ENCODE measurements around the gene KCNMA1.

Gene KCNMA1

GRCh38 chr10:77179015-77179695, 458.5 kb downstream of the KCNMA1 start:
- Histone ChIP-seq H3K9me3 (ENCODE audit: control insufficient read depth, low read length) (no peaks in the 10 kb centered on the region), H3K27me3 (ENCODE audit: control insufficient read depth, insufficient read depth, low read length, poor library complexity, severe bottlenecking) (no peaks in the 10 kb centered on the region), H3K4me1 (ENCODE audit: control insufficient read depth, insufficient read depth, low read length) (no peaks in the 10 kb centered on the region), H3K27ac (ENCODE audit: insufficient read depth, low read depth, low read length, poor library complexity, severe bottlenecking) (no peak overlapping the region), H3K4me3 (ENCODE audit: insufficient read depth, low read depth, low read length) (no peak overlapping the region), H3K36me3 (ENCODE audit: control insufficient read depth, insufficient read depth, low read length) (no peaks in the 10 kb centered on the region)
- 71 to 76% methylated on average over 12 of the region's 12 CpGs for WGBS, 2 experiments

GRCh38 chr10:77177589-77177988, 460.0 kb downstream of the KCNMA1 start:
- Histone ChIP-seq H3K27ac (ENCODE audit: insufficient read depth, low read depth, low read length, poor library complexity, severe bottlenecking) (no peak overlapping the region), H3K27me3 (ENCODE audit: control insufficient read depth, insufficient read depth, low read length, poor library complexity, severe bottlenecking) (no peaks in the 10 kb centered on the region), H3K4me3 (ENCODE audit: insufficient read depth, low read depth, low read length) (no peak overlapping the region), H3K4me1 (ENCODE audit: control insufficient read depth, insufficient read depth, low read length) (no peaks in the 10 kb centered on the region), H3K36me3 (ENCODE audit: control insufficient read depth, insufficient read depth, low read length) (no peaks in the 10 kb centered on the region), H3K9me3 (ENCODE audit: control insufficient read depth, low read length) (no peaks in the 10 kb centered on the region)
- 91% methylated on average over 1 of the region's 1 CpG; no CpG with 5 or more reads in 1 of the 2 experiments for WGBS, 2 experiments

DNA sequence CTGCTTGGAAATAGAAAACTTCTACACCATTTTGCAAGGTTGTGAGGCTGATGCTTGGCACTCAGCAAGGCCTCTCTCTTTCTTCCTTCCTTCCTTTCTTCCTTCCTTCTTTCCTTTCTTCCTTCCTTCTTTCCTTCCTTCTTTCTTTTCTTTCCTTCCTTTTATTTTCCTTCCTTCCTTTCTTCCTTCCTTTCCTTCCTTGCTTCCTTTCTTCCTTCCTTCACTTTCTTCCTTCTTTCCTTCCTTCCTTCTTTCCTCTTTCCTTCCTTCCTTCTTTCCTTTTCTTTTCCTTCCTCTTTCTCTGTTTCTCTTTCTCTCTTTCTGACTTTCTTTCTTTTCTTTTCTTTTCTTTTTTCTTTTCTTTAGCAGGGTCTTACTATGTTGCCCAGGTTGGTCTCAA, 460.4 kb downstream of the KCNMA1 start:
- Histone ChIP-seq H3K9me3 (ENCODE audit: control insufficient read depth, low read length) (no peaks in the 10 kb centered on the region), H3K4me1 (ENCODE audit: control insufficient read depth, insufficient read depth, low read length) (no peaks in the 10 kb centered on the region), H3K27ac (ENCODE audit: insufficient read depth, low read depth, low read length, poor library complexity, severe bottlenecking) (no peak overlapping the region), H3K4me3 (ENCODE audit: insufficient read depth, low read depth, low read length) (no peak overlapping the region), H3K27me3 (ENCODE audit: control insufficient read depth, insufficient read depth, low read length, poor library complexity, severe bottlenecking) (no peaks in the 10 kb centered on the region), H3K36me3 (ENCODE audit: control insufficient read depth, insufficient read depth, low read length) (no peaks in the 10 kb centered on the region)

GRCh38 chr10:77176232-77176631, 461.4 kb downstream of the KCNMA1 start:
- Histone ChIP-seq H3K36me3 (ENCODE audit: control insufficient read depth, insufficient read depth, low read length) (no peaks in the 10 kb centered on the region), H3K4me3 (ENCODE audit: insufficient read depth, low read depth, low read length) (no peak overlapping the region), H3K27ac (ENCODE audit: insufficient read depth, low read depth, low read length, poor library complexity, severe bottlenecking) (no peak overlapping the region), H3K27me3 (ENCODE audit: control insufficient read depth, insufficient read depth, low read length, poor library complexity, severe bottlenecking) (no peaks in the 10 kb centered on the region), H3K4me1 (ENCODE audit: control insufficient read depth, insufficient read depth, low read length) (no peaks in the 10 kb centered on the region), H3K9me3 (ENCODE audit: control insufficient read depth, low read length) (no peaks in the 10 kb centered on the region)
- 88 to 93% methylated on average over 3 of the region's 3 CpGs for WGBS, 2 experiments

GRCh38 chr10:77175631-77176222, 461.9 kb downstream of the KCNMA1 start:
- Histone ChIP-seq H3K36me3 (ENCODE audit: control insufficient read depth, insufficient read depth, low read length) (no peaks in the 10 kb centered on the region), H3K27me3 (ENCODE audit: control insufficient read depth, insufficient read depth, low read length, poor library complexity, severe bottlenecking) (no peaks in the 10 kb centered on the region), H3K9me3 (ENCODE audit: control insufficient read depth, low read length) (no peaks in the 10 kb centered on the region), H3K4me3 (ENCODE audit: insufficient read depth, low read depth, low read length) (no peak overlapping the region), H3K27ac (ENCODE audit: insufficient read depth, low read depth, low read length, poor library complexity, severe bottlenecking) (no peak overlapping the region), H3K4me1 (ENCODE audit: control insufficient read depth, insufficient read depth, low read length) (no peaks in the 10 kb centered on the region)
- 94 to 97% methylated on average over 2 of the region's 2 CpGs for WGBS, 2 experiments

DNA sequence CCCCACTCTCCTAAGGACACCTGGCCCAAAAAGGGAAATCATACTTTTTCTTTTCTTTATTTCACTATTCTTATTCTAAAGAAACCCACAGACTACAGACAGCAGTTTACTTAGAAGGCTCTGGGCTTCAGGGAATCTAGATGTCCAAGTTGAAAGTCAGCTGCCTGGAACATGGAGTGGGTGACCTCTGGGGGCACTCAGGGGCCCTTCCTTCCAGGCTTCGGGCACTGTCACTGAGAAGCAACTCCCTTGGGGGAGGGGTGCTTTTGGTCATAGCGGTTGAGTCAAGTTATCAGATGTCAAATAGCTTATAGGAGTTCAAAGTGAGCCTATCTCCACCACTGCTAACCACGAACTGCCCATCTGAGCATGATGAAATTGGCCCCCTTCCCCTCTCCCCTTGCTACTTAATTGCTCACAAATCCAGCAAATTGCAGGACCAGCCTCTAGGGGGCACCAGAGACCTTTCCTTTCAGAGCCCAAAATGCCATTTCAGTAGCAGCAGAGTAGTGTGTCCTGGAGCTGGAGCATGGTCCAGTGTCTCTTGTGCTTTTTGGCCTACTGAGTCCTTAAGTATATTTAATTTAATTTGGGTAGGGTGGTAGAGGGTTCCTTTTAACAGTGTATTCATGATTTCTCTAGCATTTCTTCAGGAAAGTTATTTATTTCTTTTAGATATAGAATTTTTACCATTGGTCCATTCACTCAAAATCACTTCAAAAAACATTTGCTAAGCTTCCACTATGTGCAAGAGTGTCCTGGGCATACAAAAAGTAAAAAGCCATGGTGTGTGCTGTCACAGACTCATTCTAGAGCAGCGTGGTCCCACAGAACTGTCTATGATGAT, 463.8 kb downstream of the KCNMA1 start:
- Histone ChIP-seq H3K9me3 (ENCODE audit: control insufficient read depth, low read length) (no peaks in the 10 kb centered on the region), H3K4me3 (ENCODE audit: insufficient read depth, low read depth, low read length) (no peak overlapping the region), H3K36me3 (ENCODE audit: control insufficient read depth, insufficient read depth, low read length) (no peaks in the 10 kb centered on the region), H3K4me1 (ENCODE audit: control insufficient read depth, insufficient read depth, low read length) (no peaks in the 10 kb centered on the region), H3K27me3 (ENCODE audit: control insufficient read depth, insufficient read depth, low read length, poor library complexity, severe bottlenecking) (no peaks in the 10 kb centered on the region), H3K27ac (ENCODE audit: insufficient read depth, low read depth, low read length, poor library complexity, severe bottlenecking) (no peak overlapping the region)
- 42 to 44% methylated on average over 4 of the region's 4 CpGs for WGBS, 2 experiments

- WGBS, 2 experiments = 92 to 95% methylated on average over 4 of the region's 4 CpGs
- Histone ChIP-seq H3K27me3 (ENCODE audit: control insufficient read depth, insufficient read depth, low read length, poor library complexity, severe bottlenecking) (no peaks in the 10 kb centered on the region), H3K4me1 (ENCODE audit: control insufficient read depth, insufficient read depth, low read length) (no peaks in the 10 kb centered on the region), H3K9me3 (ENCODE audit: control insufficient read depth, low read length) (no peaks in the 10 kb centered on the region), H3K27ac (ENCODE audit: insufficient read depth, low read depth, low read length, poor library complexity, severe bottlenecking) (no peak overlapping the region), H3K36me3 (ENCODE audit: control insufficient read depth, insufficient read depth, low read length) (no peaks in the 10 kb centered on the region), H3K4me3 (ENCODE audit: insufficient read depth, low read depth, low read length) (no peak overlapping the region)
Measured at GRCh38 chr10:77172086-77172485, 465.5 kb downstream of the KCNMA1 start.

GRCh38 chr10:77168861-77169260, 468.7 kb downstream of the KCNMA1 start:
- WGBS, 2 experiments = 80 to 93% methylated on average over 1 of the region's 2 CpGs
- no peak overlapping the region for H3K27ac ChIP-seq (ENCODE audit: insufficient read depth, low read depth, low read length, poor library complexity, severe bottlenecking)

DNA sequence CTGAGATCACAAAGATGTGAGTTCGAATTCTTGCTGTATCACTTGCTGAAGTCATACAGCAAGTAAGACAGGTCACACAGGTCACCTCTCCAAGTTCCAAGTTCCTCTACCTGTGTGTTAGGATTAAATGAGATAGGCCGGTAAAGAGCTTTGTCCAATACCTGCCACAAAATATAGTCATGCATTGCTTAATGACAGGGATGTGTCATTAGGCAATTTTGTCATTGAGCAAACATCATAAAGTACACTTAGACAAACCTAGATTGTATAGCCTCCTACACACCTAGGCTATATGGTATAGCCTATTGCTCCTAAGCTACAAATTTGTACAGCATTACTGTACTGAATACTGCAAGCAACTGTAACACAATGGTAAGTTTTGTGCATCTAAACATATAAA, 469.4 kb downstream of the KCNMA1 start:
- no peaks in the 10 kb centered on the region for H3K9me3 ChIP-seq (ENCODE audit: control insufficient read depth, low read length)
- no peak overlapping the region for H3K4me3 ChIP-seq (ENCODE audit: insufficient read depth, low read depth, low read length)
- 98 to 100% methylated on average over 1 to 2 of the region's 2 CpGs for WGBS, 2 experiments
- H3K4me1 ChIP-seq (ENCODE audit: control insufficient read depth, insufficient read depth, low read length) = no peaks in the 10 kb centered on the region
- H3K36me3 ChIP-seq (ENCODE audit: control insufficient read depth, insufficient read depth, low read length) = no peaks in the 10 kb centered on the region
- H3K27me3 ChIP-seq (ENCODE audit: control insufficient read depth, insufficient read depth, low read length, poor library complexity, severe bottlenecking) = no peaks in the 10 kb centered on the region
- no peak overlapping the region for H3K27ac ChIP-seq (ENCODE audit: insufficient read depth, low read depth, low read length, poor library complexity, severe bottlenecking)

More at GRCh38 chr10:77168861-77169260, 468.7 kb downstream of the KCNMA1 start:
- no peak overlapping the region for H3K4me3 ChIP-seq (ENCODE audit: insufficient read depth, low read depth, low read length)
- H3K36me3 ChIP-seq (ENCODE audit: control insufficient read depth, insufficient read depth, low read length) = no peaks in the 10 kb centered on the region
- H3K27me3 ChIP-seq (ENCODE audit: control insufficient read depth, insufficient read depth, low read length, poor library complexity, severe bottlenecking) = no peaks in the 10 kb centered on the region
- no peaks in the 10 kb centered on the region for H3K9me3 ChIP-seq (ENCODE audit: control insufficient read depth, low read length)
- H3K4me1 ChIP-seq (ENCODE audit: control insufficient read depth, insufficient read depth, low read length) = no peaks in the 10 kb centered on the region

Measured in ectodermal cell (in vitro differentiated cells).